Keratinocyte (primary cell): Measurements from ENCODE around the gene FOXA1.

Experiments used
- CTCF ChIP-seq, 3 experiments: IDR thresholded peaks in 1 of 3; conservative IDR thresholded peaks in 1 of 3; optimal IDR thresholded peaks in 1 of 3; 2 replicates in 2 of 3; 3 replicates in 1 of 3; pipeline versions ENCODE3 to v1.5.1; 2011; ENCODE audit warnings: low read length in 3 of 3, mild to moderate bottlenecking in 3 of 3, moderate library complexity in 2 of 3, control low read depth in 1 of 3, inconsistent platforms in 1 of 3; ENCODE audit not compliant: insufficient read depth in 2 of 3; ENCODE audit errors: extremely low read depth in 1 of 3
- EZH2 ChIP-seq: IDR thresholded peaks from one replicate; pipeline ENCODE4 v1.6.1; 2012; ENCODE audit warnings: inconsistent platforms, mild to moderate bottlenecking, low read length, moderate library complexity

GRCh38 chr14:37588667-37588955 is 6.4 kb downstream of the FOXA1 start:
- no peak for TF ChIP-seq CTCF (optimal IDR thresholded peaks at IDR 0.05 in 1 of 3, IDR thresholded peaks at IDR 0.05 in 1 of 3, conservative IDR thresholded peaks at IDR 0.05 in 1 of 3; ENCODE audit: extremely low read depth in 1 of 3, insufficient read depth in 2 of 3, low read length in 3 of 3)
- TF ChIP-seq EZH2: peak; percentile 74
